WTC11 (cell line): ENCODE data around the gene CAV1. TPM values are rescaled to one million over a fixed set of nuclear protein-coding genes. Genes with fewer than 3 reads are reported as not detected.
A peak's percentile ranks its signal among the peaks of the same experiment; 100 is the strongest.

Experiments used
- ATAC-seq: fragments of 200-7000 bp; cut with Tn5 transposase; 2 replicates; pipeline ENCODE4 v1.10.0; 2021; ENCODE audit warnings: mild to moderate bottlenecking, moderate library complexity
- Bru-seq: library from RNA; stranded (reverse); fragments of 400-500 nt; gene quantifications from one replicate; lab custom pipeline; 2021; lab: Mats Ljungman, UMichigan
- CTCF ChIA-PET: fragments of 300-600 bp; sonication (Branson Sonifier 250); formaldehyde crosslinking; loops from one replicate; lab custom pipeline; 2021; ENCODE audit warnings: antibody characterized with exemption; lab: Charles Lee
- POLR2A ChIA-PET: fragments of 350-600 bp; sonication (Branson Sonifier 250); formaldehyde crosslinking; loops from one replicate; lab custom pipeline; 2021; ENCODE audit warnings: antibody characterized with exemption; lab: Charles Lee
- DNase-seq: peaks from one replicate; pipeline ENCODE4 v3.0.0; 2021; ENCODE audit warnings: low spot score
- H3K27ac Mint-ChIP-seq: 2 replicates; pipeline ENCODE4 v1.8.0; 2021; ENCODE audit warnings: mixed read lengths
- H3K27me3 Mint-ChIP-seq: 2 replicates; pipeline ENCODE4 v1.8.0; 2021; ENCODE audit warnings: low read depth, mild to moderate bottlenecking, moderate library complexity, mixed read lengths
- H3K36me3 Mint-ChIP-seq: 2 replicates; pipeline ENCODE4 v1.8.0; 2021; ENCODE audit warnings: mixed read lengths
- H3K4me1 Mint-ChIP-seq: 2 replicates; pipeline ENCODE4 v1.8.0; 2022; ENCODE audit warnings: mixed read lengths
- H3K4me3 Mint-ChIP-seq: 2 replicates; pipeline ENCODE4 v1.8.0; 2021; ENCODE audit warnings: mild to moderate bottlenecking, moderate library complexity, mixed read lengths
- H3K9me3 Mint-ChIP-seq: 2 replicates; pipeline ENCODE4 v1.8.0; 2021; ENCODE audit warnings: mixed read lengths
- ATF2 ChIP-seq: sonication (generic); formaldehyde crosslinking; IDR thresholded peaks from 2 replicates; pipeline ENCODE4 v1.8.1; 2022; ENCODE audit warnings: low read depth, missing genetic modification reagents, borderline replicate concordance
- CBFB ChIP-seq: sonication (generic); formaldehyde crosslinking; IDR thresholded peaks from 2 replicates; pipeline ENCODE4 v1.8.1; 2022; ENCODE audit warnings: mild to moderate bottlenecking, low read depth, missing genetic modification reagents
- CTCF ChIP-seq: fragments of 200-600 bp; IDR thresholded peaks from 2 replicates; pipeline ENCODE4 v1.8.0; 2022; ENCODE audit warnings: antibody characterized with exemption
- ELF4 ChIP-seq: sonication (generic); formaldehyde crosslinking; IDR thresholded peaks from 2 replicates; pipeline ENCODE4 v1.8.1; 2022; ENCODE audit warnings: low read depth, mild to moderate bottlenecking, moderate library complexity, missing genetic modification reagents
- ESRRA ChIP-seq: sonication (generic); formaldehyde crosslinking; IDR thresholded peaks from 2 replicates; pipeline ENCODE4 v1.8.1; 2022; ENCODE audit warnings: mild to moderate bottlenecking, missing genetic modification reagents, borderline replicate concordance
- ETV6 ChIP-seq: sonication (generic); formaldehyde crosslinking; IDR thresholded peaks from 2 replicates; pipeline ENCODE4 v1.8.1; 2022; ENCODE audit warnings: mild to moderate bottlenecking, missing genetic modification reagents
- FOXP1 ChIP-seq: sonication (generic); formaldehyde crosslinking; IDR thresholded peaks from 2 replicates; pipeline ENCODE4 v1.8.0; 2022; ENCODE audit warnings: missing genetic modification reagents, mild to moderate bottlenecking, moderate library complexity, borderline replicate concordance
- HMGXB4 ChIP-seq: sonication (generic); formaldehyde crosslinking; IDR thresholded peaks from 2 replicates; pipeline ENCODE4 v1.8.1; 2023; ENCODE audit warnings: mild to moderate bottlenecking, moderate library complexity, missing genetic modification reagents
- IRF2 ChIP-seq: sonication (generic); formaldehyde crosslinking; IDR thresholded peaks from 2 replicates; pipeline ENCODE4 v1.8.0; 2022; ENCODE audit warnings: low read depth, missing genetic modification reagents, borderline replicate concordance
- JUN ChIP-seq: sonication (generic); formaldehyde crosslinking; IDR thresholded peaks from 2 replicates; pipeline ENCODE4 v1.8.0; 2023; ENCODE audit warnings: mild to moderate bottlenecking, missing genetic modification reagents
- MAX ChIP-seq: sonication (generic); formaldehyde crosslinking; IDR thresholded peaks from 2 replicates; pipeline ENCODE4 v1.8.0; 2022; ENCODE audit warnings: mild to moderate bottlenecking, missing genetic modification reagents
- NR2C2 ChIP-seq: sonication (generic); formaldehyde crosslinking; IDR thresholded peaks from 2 replicates; pipeline ENCODE4 v1.8.0; 2022; ENCODE audit warnings: mild to moderate bottlenecking, missing genetic modification reagents
- PRRX2 ChIP-seq: fragments of 250-450 bp; sonication (Bioruptor Pico); IDR thresholded peaks from 2 replicates; pipeline ENCODE4 v1.8.0; 2021; ENCODE audit warnings: mild to moderate bottlenecking
- SOX15 ChIP-seq: fragments of 250-450 bp; sonication (Bioruptor Pico); IDR thresholded peaks from 2 replicates; pipeline ENCODE4 v1.9.0; 2021; ENCODE audit warnings: mild to moderate bottlenecking
- TCF7 ChIP-seq: sonication (generic); formaldehyde crosslinking; IDR thresholded peaks from 2 replicates; pipeline ENCODE4 v1.8.0; 2022; ENCODE audit warnings: mild to moderate bottlenecking, low read depth, missing genetic modification reagents, moderate library complexity
- USF1 ChIP-seq: sonication (generic); formaldehyde crosslinking; IDR thresholded peaks from 2 replicates; pipeline ENCODE4 v1.8.0; 2022; ENCODE audit warnings: mild to moderate bottlenecking, missing genetic modification reagents
- ZMAT4 ChIP-seq: fragments of 250-450 bp; sonication (Bioruptor Pico); IDR thresholded peaks from 2 replicates; pipeline ENCODE4 v1.9.0; 2021; ENCODE audit warnings: mild to moderate bottlenecking
- ZNF138 ChIP-seq: sonication (generic); formaldehyde crosslinking; conservative IDR thresholded peaks from 2 replicates; pipeline ENCODE4 v1.8.1; 2022; ENCODE audit warnings: mild to moderate bottlenecking, moderate library complexity, missing genetic modification reagents
- ZNF281 ChIP-seq: sonication (generic); formaldehyde crosslinking; IDR thresholded peaks from 2 replicates; pipeline ENCODE4 v1.8.0; 2023; ENCODE audit warnings: mild to moderate bottlenecking, missing genetic modification reagents
- ZNF396 ChIP-seq: fragments of 250-450 bp; sonication (Bioruptor Pico); IDR thresholded peaks from 2 replicates; pipeline ENCODE4 v1.8.0; 2021; ENCODE audit warnings: mild to moderate bottlenecking, moderate library complexity, borderline replicate concordance
- ZNF423 ChIP-seq: fragments of 250-450 bp; sonication (Bioruptor Pico); IDR thresholded peaks from 2 replicates; pipeline ENCODE4 v2.1.2; 2022; ENCODE audit warnings: mild to moderate bottlenecking, moderate library complexity
- long read RNA-seq, 3 experiments: library from RNA in 1 of 3; library from capped mRNA in 1 of 3; library from polyadenylated mRNA in 1 of 3; unstranded in 2 of 3; stranded (forward) in 1 of 3; transcript quantifications; one replicate each; pipeline ENCODE4 v2.0.0, GENCODE V29; 2021
- total RNA-seq: library from RNA; stranded (reverse); gene quantifications from 3 replicates; pipeline ENCODE4 v1.2.3, GENCODE V29; 2021

CAV1 gene
- total RNA-seq, result 10.9 to 19.7 TPM (median 11.5 TPM) in 3 replicates
- percentile 54 among the genes with signal in this experiment for Bru-seq, nascent RNA
- long read RNA-seq, experiment 1, transcript CAV1-206 (3 exons, 1,653 nt), result minor isoform, 10 of 103 reads
- long read RNA-seq, experiment 1, transcript CAV1-203 (3 exons, 845 nt), result minor isoform, 8 of 103 reads
- long read RNA-seq, experiment 1, transcript CAV1-202 (2 exons, 2,628 nt), result major isoform, 63 of 103 reads
- long read RNA-seq, experiment 1, transcript CAV1-201 (3 exons, 2,704 nt), result minor isoform, 15 of 103 reads
- long read RNA-seq, experiment 1, partial matches to known transcripts, result 0 of 103 reads
- long read RNA-seq, experiment 1, other reads (novel, unspliced or antisense), result 7 of 103 reads
- long read RNA-seq, experiment 2, transcript CAV1-202 (2 exons, 2,628 nt), result major isoform, 8 of 12 reads
- long read RNA-seq, experiment 2, partial matches to known transcripts, result 0 of 12 reads
- long read RNA-seq, experiment 2, other reads (novel, unspliced or antisense), result 3 of 12 reads
- long read RNA-seq, experiment 3, transcript CAV1-206 (3 exons, 1,653 nt), result minor isoform, 11 of 92 reads
- long read RNA-seq, experiment 3, transcript CAV1-202 (2 exons, 2,628 nt), result major isoform, 37 of 92 reads
- long read RNA-seq, experiment 3, transcript CAV1-203 (3 exons, 845 nt), result minor isoform, 6 of 92 reads
- long read RNA-seq, experiment 3, transcript CAV1-201 (3 exons, 2,704 nt), result minor isoform, 33 of 92 reads
- long read RNA-seq, experiment 3, partial matches to known transcripts, result 0 of 92 reads
- long read RNA-seq, experiment 3, other reads (novel, unspliced or antisense), result 4 of 92 reads

- H3K27me3 Mint-ChIP-seq, result peaks cover 24% of the 10 kb centered on the region
- peak; percentile 49 for ATAC-seq
- ChIA-PET CTCF (interaction anchor here (1.6 to 3.1 kb wide), 6 partner anchors 25 to 266 kb away, joined by 5 to 27 read pairs (median 14); partner anchors contain the start of gene CAV2), POLR2A (no interaction called here)
- TF ChIP-seq ZNF423 (peak; percentile 95), MAX (peak; percentile 36; the same call in 1 of the 2 replicates), SOX15 (CRISPR knock-in tag) (no peak), HMGXB4 (CRISPR knock-in tag) (peak; percentile 65; the same call in 1 of the 2 replicates), USF1 (0 out of 2 replicates have a peak, but pooled peaks have one; percentile 21), ZNF281 (CRISPR knock-in tag) (no peak)
- H3K36me3 Mint-ChIP-seq, result no peaks in the 10 kb centered on the region
- peak within 1 kb of the TSS; percentile 95 for H3K4me3 Mint-ChIP-seq
- peaks cover 58% of the 10 kb centered on the region for H3K4me1 Mint-ChIP-seq
- H3K27ac Mint-ChIP-seq, result no peak within 1 kb of the TSS
- H3K9me3 Mint-ChIP-seq, result no peaks in the 10 kb centered on the region
- DNase-seq, result peak; percentile 60
Measured at GRCh38 chr7:116524609-116525297, at the start of gene CAV1. Gene CAV1 (plus strand): TSS chr7:116525036. CDS start chr7:116525063, 27 bp downstream.

- CTCF ChIA-PET, result no interaction called here
- H3K4me1 Mint-ChIP-seq, result no peaks in the 10 kb centered on the region
Measured at GRCh38 chr7:116477625-116478024, 47.2 kb upstream of the CAV1 start.

GRCh38 chr7:116478834-116479233 is 46.0 kb upstream of the CAV1 start:
- Mint-ChIP-seq H3K27me3 (no peaks in the 10 kb centered on the region), H3K36me3 (peaks cover 7% of the 10 kb centered on the region; the same call in 1 of the 2 replicates), H3K4me3 (no peak overlapping the region), H3K4me1 (no peaks in the 10 kb centered on the region), H3K9me3 (peaks cover 17% of the 10 kb centered on the region), H3K27ac (no peak overlapping the region)
- DNase-seq, result no peak
- ChIA-PET POLR2A (no interaction called here), CTCF (no interaction called here)
- ATAC-seq, result no peak
- TF ChIP-seq ZNF396 (no peak), IRF2 (CRISPR knock-in tag) (no peak), ESRRA (no peak), TCF7 (no peak), FOXP1 (CRISPR knock-in tag) (no peak), ETV6 (CRISPR knock-in tag) (no peak), CBFB (no peak), ZMAT4 (no peak), ZNF138 (CRISPR knock-in tag) (no peak), CTCF (no peak), ATF2 (no peak), PRRX2 (CRISPR knock-in tag) (no peak)

More at GRCh38 chr7:116477625-116478024, 47.2 kb upstream of the CAV1 start:
- POLR2A ChIA-PET, result no interaction called here
- no peak overlapping the region for H3K4me3 Mint-ChIP-seq
- H3K27me3 Mint-ChIP-seq, result no peaks in the 10 kb centered on the region
- ATAC-seq (no peak), DNase-seq (no peak)
- no peak overlapping the region for H3K27ac Mint-ChIP-seq
- peaks cover 17% of the 10 kb centered on the region for H3K9me3 Mint-ChIP-seq
- no peak for TF ChIP-seq JUN (CRISPR knock-in tag)
- no peak for TF ChIP-seq ETV6 (CRISPR knock-in tag)
- no peak for TF ChIP-seq NR2C2 (CRISPR knock-in tag)
- no peak for TF ChIP-seq ELF4 (CRISPR knock-in tag)
- peaks cover 7% of the 10 kb centered on the region; the same call in 1 of the 2 replicates for H3K36me3 Mint-ChIP-seq
